ENCODE results near the gene FHOD3.

- no peak for TF ChIP-seq EZH2 (IDR thresholded peaks at IDR 0.05; ENCODE audit: borderline replicate concordance, low read depth, low read length, poor library complexity, severe bottlenecking)
- TF ChIP-seq CTCF (conservative IDR thresholded peaks at IDR 0.05; ENCODE audit: low read depth, low read length), result no peak
Observed at GRCh38 chr18:36294031-36294430, 3.5 kb upstream of the FHOD3 start.

All from A673 (cell line).